Loucy (cell line): ENCODE measurements around the gene SPTB.

Source experiments
- H2AFZ ChIP-seq: fragments of 200-600 bp; sonication (generic); 2 replicates; pipeline ENCODE4 v1.6.0; 2016; ENCODE audit warnings: antibody characterized with exemption, mild to moderate bottlenecking, low read length, moderate library complexity
- H3F3A ChIP-seq: fragments of 200-600 bp; 2 replicates; pipeline ENCODE4 v1.6.0; 2016; ENCODE audit warnings: antibody characterized with exemption, low read depth, mild to moderate bottlenecking
- H3K27me3 ChIP-seq: fragments of 200-600 bp; sonication (generic); 2 replicates; pipeline ENCODE4 v1.6.1; 2014; ENCODE audit warnings: low read length, mild to moderate bottlenecking; ENCODE audit not compliant: insufficient read depth, poor library complexity, severe bottlenecking
- H3K36me3 ChIP-seq: fragments of 200-600 bp; sonication (generic); 2 replicates; pipeline ENCODE4 v1.6.1; 2016; ENCODE audit warnings: low read length; ENCODE audit not compliant: insufficient read depth
- H3K4me1 ChIP-seq: fragments of 200-600 bp; sonication (generic); 2 replicates; pipeline ENCODE4 v1.5.1; 2014; ENCODE audit warnings: low read length, mild to moderate bottlenecking; ENCODE audit not compliant: insufficient read depth, poor library complexity, severe bottlenecking
- H3K4me2 ChIP-seq: fragments of 200-600 bp; sonication (generic); 2 replicates; pipeline ENCODE4 v1.6.0; 2014; ENCODE audit warnings: antibody characterized with exemption, low read length, low read depth, mild to moderate bottlenecking; ENCODE audit not compliant: poor library complexity, severe bottlenecking
- H3K4me3 ChIP-seq: fragments of 200-600 bp; sonication (generic); 2 replicates; pipeline ENCODE4 v1.5.1; 2014; ENCODE audit warnings: low read length, mild to moderate bottlenecking, mixed read lengths; ENCODE audit not compliant: poor library complexity, severe bottlenecking
- H3K79me2 ChIP-seq: fragments of 200-600 bp; sonication (generic); 2 replicates; pipeline ENCODE4 v1.6.1; 2014; ENCODE audit warnings: low read length; ENCODE audit not compliant: insufficient read depth
- H3K9ac ChIP-seq: fragments of 200-600 bp; sonication (generic); 2 replicates; pipeline ENCODE4 v1.6.0; 2014; ENCODE audit warnings: mild to moderate bottlenecking, low read depth, low read length, moderate library complexity; ENCODE audit not compliant: poor library complexity, severe bottlenecking
- H3K9me2 ChIP-seq: fragments of 200-600 bp; sonication (generic); replicated peaks from 2 replicates; pipeline ENCODE4 v1.6.1; 2016; ENCODE audit warnings: low read depth, low read length, mixed read lengths
- H3K9me3 ChIP-seq: fragments of 200-600 bp; sonication (generic); 2 replicates; pipeline ENCODE4 v1.6.1; 2014; ENCODE audit warnings: mild to moderate bottlenecking, antibody characterized with exemption, low read length, low read depth; ENCODE audit not compliant: insufficient read depth
- H4K20me1 ChIP-seq: fragments of 200-600 bp; sonication (generic); 2 replicates; pipeline ENCODE4 v1.6.0; 2014; ENCODE audit warnings: antibody characterized with exemption, low read length, mild to moderate bottlenecking; ENCODE audit not compliant: insufficient read depth, poor library complexity, severe bottlenecking
- CTCF ChIP-seq: fragments of 200-600 bp; sonication (generic); conservative IDR thresholded peaks from 2 replicates; pipeline ENCODE4 v1.5.1; 2014; ENCODE audit warnings: mild to moderate bottlenecking, antibody characterized with exemption, low read length
- EZH2phosphoT487 ChIP-seq: fragments of 200-600 bp; IDR thresholded peaks from 2 replicates; pipeline ENCODE4 v1.6.1; 2018; ENCODE audit warnings: antibody characterized with exemption, mild to moderate bottlenecking, moderate library complexity, borderline replicate concordance

SPTB gene

DNA sequence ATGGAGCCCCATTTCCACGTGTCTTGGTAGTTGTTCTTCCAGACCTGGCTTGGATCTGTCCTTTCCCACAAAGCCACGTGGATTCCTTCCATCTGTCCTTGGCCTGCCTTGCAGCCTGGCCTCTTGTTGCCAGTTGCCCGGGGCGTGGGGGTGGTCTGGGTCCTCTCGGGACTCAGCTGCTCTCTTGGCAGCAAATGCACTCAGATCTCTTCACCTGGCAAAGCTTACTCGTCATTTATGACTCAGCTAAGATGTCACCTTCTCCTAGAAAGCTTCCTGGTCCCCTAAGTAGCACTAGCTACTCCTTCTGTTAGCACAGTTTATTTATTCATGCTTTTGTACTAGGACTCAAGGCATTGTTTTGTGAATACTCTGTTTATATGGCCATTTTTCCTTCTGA, 161.8 kb downstream of the SPTB start:
- Histone ChIP-seq H3K79me2 (peaks cover 94% of the 10 kb centered on the region), H3K27me3 (no peaks in the 10 kb centered on the region)

DNA sequence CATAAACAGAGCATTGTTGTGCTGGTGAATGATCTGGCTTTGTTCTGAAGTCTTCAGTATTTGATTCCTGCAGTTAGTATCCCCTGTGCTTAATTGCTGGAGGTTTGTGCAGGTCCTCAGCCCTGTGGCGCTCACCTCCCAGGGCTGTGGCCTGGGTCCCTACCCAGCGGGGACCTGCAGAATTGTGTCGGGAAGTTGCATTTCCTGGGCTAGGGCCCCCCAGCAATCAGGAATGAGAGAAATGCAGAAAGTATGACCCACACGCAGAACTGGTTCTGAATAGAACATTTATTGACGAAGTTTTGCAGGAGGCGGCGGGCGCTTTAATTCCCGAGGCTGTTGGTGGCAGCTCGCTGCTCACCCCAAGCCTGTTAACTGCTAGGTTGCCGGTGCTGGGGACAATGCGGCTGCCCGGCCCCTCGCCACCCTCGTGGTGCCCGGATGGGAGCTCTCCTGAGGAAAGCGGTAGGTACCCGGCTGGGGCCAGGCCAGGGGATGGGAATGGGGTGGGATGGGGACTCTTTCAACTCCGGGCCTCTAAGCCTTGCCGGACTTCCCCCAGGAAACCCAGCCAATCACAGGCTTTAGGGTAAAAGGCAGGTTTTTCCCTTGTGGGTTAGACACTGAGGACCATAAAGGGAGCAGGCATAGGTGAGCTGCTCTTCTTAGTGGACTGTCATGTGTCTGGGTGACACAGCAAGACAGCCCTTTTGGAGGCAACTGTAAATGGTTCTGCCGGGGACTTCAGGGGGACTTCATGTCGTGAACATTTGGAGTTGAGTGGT, 163.9 kb downstream of the SPTB start:
- no peak overlapping the region for H2AFZ ChIP-seq
- H3K36me3 ChIP-seq, result no peaks in the 10 kb centered on the region; the same call in 1 of the 2 replicates
- peaks cover 30% of the 10 kb centered on the region for H3K4me1 ChIP-seq
- H3K9ac ChIP-seq, result no peak overlapping the region
- peaks cover 96% of the 10 kb centered on the region for H3K79me2 ChIP-seq
- TF ChIP-seq CTCF, result no peak
- no peaks in the 10 kb centered on the region for H3K9me2 ChIP-seq
- no peaks in the 10 kb centered on the region for H4K20me1 ChIP-seq
- H3F3A ChIP-seq, result no peaks in the 10 kb centered on the region
- no peaks in the 10 kb centered on the region for H3K27me3 ChIP-seq
- H3K4me2 ChIP-seq, result no peak overlapping the region
- no peak overlapping the region for H3K4me3 ChIP-seq
- peaks cover 17% of the 10 kb centered on the region for H3K9me3 ChIP-seq

More for the DNA sequence above, 161.8 kb downstream of the SPTB start:
- Histone ChIP-seq H3K4me3 (no peak overlapping the region), H3F3A (no peaks in the 10 kb centered on the region), H3K9me2 (no peaks in the 10 kb centered on the region), H4K20me1 (no peaks in the 10 kb centered on the region), H3K4me1 (peaks cover 45% of the 10 kb centered on the region), H3K36me3 (no peaks in the 10 kb centered on the region; the same call in 1 of the 2 replicates), H3K4me2 (peak overlapping the region; percentile 19), H2AFZ (no peak overlapping the region), H3K9ac (no peak overlapping the region), H3K9me3 (peaks cover 7% of the 10 kb centered on the region)
- TF ChIP-seq CTCF (no peak), EZH2phosphoT487 (no peak)

DNA sequence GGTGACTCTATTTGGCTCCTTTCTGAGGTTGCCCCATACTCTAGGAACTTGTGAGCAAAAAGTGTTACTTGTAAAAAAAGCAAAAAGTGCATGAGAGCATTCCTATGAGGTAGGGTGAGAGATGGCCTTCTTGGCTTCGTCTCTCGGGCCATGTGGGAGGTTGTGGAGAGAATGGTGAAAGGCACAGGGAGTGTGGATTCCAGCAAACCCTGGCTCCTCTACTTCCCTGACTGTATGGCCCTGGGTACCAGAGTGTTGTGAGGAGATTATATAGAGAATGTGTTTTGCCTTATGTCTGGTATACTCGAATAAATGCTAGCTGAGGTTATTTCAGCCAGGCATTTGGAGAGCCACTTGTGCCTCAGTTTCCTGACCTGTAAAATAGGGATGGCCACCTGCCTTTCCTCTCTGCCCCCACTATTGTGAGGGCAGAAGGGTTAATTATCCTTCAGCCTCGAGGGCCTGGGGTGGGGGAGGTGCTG, 164.5 kb downstream of the SPTB start:
- Histone ChIP-seq H3K4me1 (peaks cover 34% of the 10 kb centered on the region), H3K9ac (no peak overlapping the region), H4K20me1 (no peaks in the 10 kb centered on the region), H3K79me2 (peaks cover 96% of the 10 kb centered on the region), H3F3A (no peaks in the 10 kb centered on the region), H3K9me2 (no peaks in the 10 kb centered on the region), H2AFZ (no peak overlapping the region), H3K36me3 (no peaks in the 10 kb centered on the region; the same call in 1 of the 2 replicates), H3K4me3 (no peak overlapping the region), H3K4me2 (no peak overlapping the region), H3K27me3 (no peaks in the 10 kb centered on the region), H3K9me3 (peaks cover 17% of the 10 kb centered on the region)
- TF ChIP-seq EZH2phosphoT487, result no peak
- TF ChIP-seq CTCF, result no peak
